ENCODE results near the gene TANGO2. TPM values are rescaled to one million over a fixed set of nuclear protein-coding genes. Genes with fewer than 3 reads are reported as not detected.

The TANGO2 gene
- total and polyA plus RNA-seq, 2 of the 8 experiments (the other 6 are each of a cell fraction or from before 2014, with no cell fraction given), result 10.1 to 18.4 TPM

DNA sequence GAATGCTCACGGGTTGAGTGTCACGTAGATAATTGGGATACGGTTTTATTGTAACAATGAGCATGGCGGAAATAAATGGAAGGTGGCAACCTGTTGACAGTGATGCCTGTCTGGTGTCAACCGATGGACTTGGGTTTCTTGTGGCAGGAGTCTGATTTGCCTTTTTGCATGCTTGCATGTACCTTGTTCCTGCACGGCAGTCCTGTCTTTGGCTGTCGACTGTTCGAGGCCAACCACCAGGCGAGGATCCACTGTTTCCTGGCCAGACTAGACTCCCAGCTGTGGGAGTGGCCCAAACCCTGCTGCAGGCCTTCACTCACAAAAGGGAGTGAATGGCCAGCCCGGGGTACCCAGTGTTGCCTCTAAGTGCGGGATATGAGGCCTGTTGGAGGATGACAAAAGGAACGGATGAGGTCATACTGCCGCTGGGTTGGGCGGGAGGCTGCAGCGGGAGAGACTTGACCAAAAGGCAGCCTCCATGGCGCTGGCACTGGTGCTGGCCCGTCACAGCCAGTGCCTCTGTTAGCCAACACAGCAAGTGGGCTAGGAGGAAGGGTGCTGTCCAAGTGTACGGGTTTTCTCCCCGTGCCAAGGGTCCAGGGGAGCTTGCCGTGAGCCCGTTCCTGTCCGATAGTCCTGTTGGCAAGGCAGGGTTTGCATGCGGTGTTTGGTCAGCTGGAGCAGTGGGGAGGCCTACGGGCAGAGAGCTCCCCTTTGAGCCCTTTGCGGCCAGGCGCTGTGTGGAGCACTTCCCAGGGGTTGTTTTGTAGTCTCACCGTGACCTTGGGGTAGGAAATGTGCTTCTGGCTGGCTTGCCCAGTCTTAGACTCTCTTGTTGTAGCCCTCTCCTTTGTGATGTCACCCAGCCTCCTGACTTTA is 60.1 kb downstream of the TANGO2 start:
- H3K9me3 ChIP-seq (ENCODE audit: insufficient read depth in 2 of 2, low read depth in 1 of 2, low read length in 1 of 2), result no peaks in the 10 kb centered on the region
- H3K14ac ChIP-seq (ENCODE audit: insufficient read length), result no peak overlapping the region
- H2BK15ac ChIP-seq (ENCODE audit: low read length), result 0 out of 2 replicates have a peak overlapping the region, but pooled peaks have one; percentile 74
- peak overlapping the region; percentile 46 for H3K4ac ChIP-seq (replicated peaks; ENCODE audit: insufficient read length, low read depth, low read length)
- peak overlapping the region; percentile 78; the same call in 1 of the 2 replicates for H3K18ac ChIP-seq (ENCODE audit: extremely low read depth, low read length)
- H2BK20ac ChIP-seq (ENCODE audit: low read length), result no peak overlapping the region
- H4K91ac ChIP-seq (replicated peaks; ENCODE audit: insufficient read length, low read length), result peak overlapping the region; percentile 22
- POLR2A ChIA-PET (ENCODE audit: partially characterized antibody), result interaction anchor here (0.7 to 29.4 kb wide), 12 partner anchors 10 to 190 kb away, joined by 3 to 598 read pairs (median 3); partner anchors contain the start of genes RANBP1 and TRMT2A
- DNase-seq (ENCODE audit: low read depth in 1 of 2, low spot score in 2 of 2) (peak in 1 of 2 experiments; percentile 31), FAIRE-seq (no peak)
- no peak overlapping the region for H2BK12ac ChIP-seq (ENCODE audit: low read depth, low read length)
- H3K79me2 ChIP-seq (ENCODE audit: control insufficient read depth in 1 of 2, insufficient read depth in 2 of 2, low read length in 2 of 2), result peaks cover 27 to 57% of the 10 kb centered on the region in 2 experiments
- CTCF ChIA-PET (ENCODE audit: partially characterized antibody), result interaction anchor here (0.7 to 3.0 kb wide), 4 partner anchors 20 to 119 kb away, joined by 3 to 9 read pairs (median 4); no protein-coding TSS in a partner anchor
- peak overlapping the region; percentile 87 to 99 for H3K4me2 ChIP-seq (ENCODE audit: insufficient read depth in 1 of 2, low read depth in 2 of 2, low read length in 2 of 2)
- no peaks in the 10 kb centered on the region for H3K27me3 ChIP-seq (replicated peaks in 1 of 4; ENCODE audit: control insufficient read depth in 3 of 4, extremely low read depth in 1 of 4, insufficient read depth in 3 of 4, low read length in 3 of 4)
- peaks cover 3 to 19% (median 11%) of the 10 kb centered on the region in 4 experiments for H3K4me1 ChIP-seq (replicated peaks in 1 of 4; ENCODE audit: control insufficient read depth in 3 of 4, insufficient read depth in 4 of 4, low read length in 3 of 4)
- H2AFZ ChIP-seq (ENCODE audit: low read length), result no peak overlapping the region
- H4K20me1 ChIP-seq (replicated peaks in 1 of 2; ENCODE audit: control insufficient read depth in 1 of 2, insufficient read depth in 2 of 2, low read length in 2 of 2), result peaks cover 17 to 34% of the 10 kb centered on the region in 2 experiments
- H3K56ac ChIP-seq (replicated peaks; ENCODE audit: insufficient read length, low read depth, low read length), result peak overlapping the region; percentile 24
- H2AK5ac ChIP-seq (ENCODE audit: low read depth, low read length), result peak overlapping the region; percentile 98
- no peak overlapping the region for H3K23ac ChIP-seq (ENCODE audit: insufficient read length)
- H2BK120ac ChIP-seq (replicated peaks; ENCODE audit: low read depth, low read length), result no peak overlapping the region
- H3K9ac ChIP-seq (replicated peaks in 1 of 4; ENCODE audit: extremely low read depth in 1 of 4, low read depth in 3 of 4, low read length in 3 of 4), result peak overlapping the region; percentile 67 to 98 (median 96)
- peaks cover 9% of the 10 kb centered on the region for H3K23me2 ChIP-seq (ENCODE audit: low read depth, low read length)
- H3K4me3 ChIP-seq (ENCODE audit: extremely low read depth in 1 of 4, insufficient read depth in 2 of 4, low read depth in 3 of 4, low read length in 4 of 4), result peak overlapping the region; percentile 81 to 99 (median 92)
- H3K36me3 ChIP-seq (ENCODE audit: control insufficient read depth in 2 of 4, insufficient read depth in 4 of 4, low read length in 3 of 4), result peaks cover under 1 to 6% (median 5%) of the 10 kb centered on the region in 4 experiments; a peak in 5 of 8 replicates
- peak overlapping the region; percentile 79 for H3K27ac ChIP-seq (ENCODE audit: low read depth, low read length)
- 32% methylated on average over 27 of the region's 27 CpGs; no CpG with 5 or more reads in 1 of the 2 experiments for WGBS, 2 experiments (ENCODE audit: extremely low coverage in 1 of 2, insufficient coverage in 1 of 2, insufficient read length in 1 of 2, insufficient replicate concordance in 2 of 2, low coverage in 1 of 2, low lambda C conversion rate in 2 of 2, missing lambda C conversion rate in 1 of 2)
- H3K79me1 ChIP-seq (ENCODE audit: low read depth, low read length), result peaks cover 23% of the 10 kb centered on the region
- peak overlapping the region; percentile 89 for H2BK5ac ChIP-seq (ENCODE audit: low read depth, low read length)
- peak overlapping the region; percentile 66 for H4K5ac ChIP-seq (ENCODE audit: insufficient read length, low read depth, low read length)
- peak overlapping the region; percentile 94 for H4K8ac ChIP-seq (ENCODE audit: extremely low read depth, insufficient read depth, low read length)
- TF ChIP-seq SUZ12 (IDR thresholded peaks at IDR 0.05; ENCODE audit: low read length), result no peak
- TF ChIP-seq SIN3A (conservative IDR thresholded peaks at IDR 0.05 in 1 of 2, IDR thresholded peaks at IDR 0.05 in 1 of 2; ENCODE audit: low read depth in 1 of 2, low read length in 2 of 2), result peak; percentile 47 to 72; a peak in 1 of 4 replicates
- no peak for TF ChIP-seq CBX8 (IDR thresholded peaks at IDR 0.05; ENCODE audit: borderline replicate concordance, low read depth, low read length)
- no peak for TF ChIP-seq EZH2 (IDR thresholded peaks at IDR 0.05; ENCODE audit: low read depth, low read length, severe bottlenecking)
- TF ChIP-seq RAD21 (IDR thresholded peaks at IDR 0.05 in 1 of 2, conservative IDR thresholded peaks at IDR 0.05 in 1 of 2; ENCODE audit: low read depth in 2 of 2, low read length in 2 of 2), result no peak
- no peak for TF ChIP-seq SRF (IDR thresholded peaks at IDR 0.05; ENCODE audit: low read depth, low read length)
- no peak for TF ChIP-seq TCF12 (IDR thresholded peaks at IDR 0.05; ENCODE audit: low read depth, low read length)
- TF ChIP-seq KDM5A (IDR thresholded peaks at IDR 0.05; ENCODE audit: low read length), result no peak
- TF ChIP-seq MAFK (IDR thresholded peaks at IDR 0.05; ENCODE audit: low read depth, low read length), result no peak
- TF ChIP-seq POLR2A (IDR thresholded peaks at IDR 0.05; ENCODE audit: control extremely low read depth in 1 of 2, low read depth in 2 of 2, low read length in 2 of 2), result peak; percentile 27 to 79

All from H1 (cell line).